HG02970 (cell line): ENCODE data around the gene GLI1.
A peak's percentile ranks its signal among the peaks of the same experiment; 100 is the strongest.

Experiments used
- ATAC-seq: cut with Tn5 transposase; IDR thresholded peaks from one replicate; pipeline ENCODE4 v1.9.1; 2021; ENCODE audit warnings: mild to moderate bottlenecking, moderate library complexity, moderate number of reproducible peaks; ENCODE audit not compliant: unreplicated experiment, low FRiP score

Gene GLI1

DNA sequence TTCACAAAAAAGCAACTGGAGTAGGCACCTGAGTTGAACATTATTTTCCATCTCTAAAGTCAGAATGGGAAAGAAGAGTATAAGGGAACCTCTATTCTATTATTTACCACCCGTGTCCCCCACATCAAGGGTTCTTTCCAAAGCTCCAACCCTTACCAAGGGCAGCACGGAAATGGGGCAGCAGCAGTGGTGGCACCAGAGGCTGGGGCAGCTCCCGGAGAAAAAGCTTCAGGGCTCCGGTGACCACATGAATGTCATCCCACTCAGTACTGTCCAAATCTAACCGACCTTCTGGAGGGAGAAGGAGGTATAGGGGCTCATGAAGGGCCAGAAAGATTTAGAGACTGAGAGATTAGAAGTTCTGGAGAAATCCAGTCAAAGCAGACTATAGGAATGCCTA, 14.3 kb downstream of the GLI1 start:
- ATAC-seq = no peak

- no peak for ATAC-seq
These were observed 14.8 kb downstream of the GLI1 start for GRCh38 chr12:57474430-57474829.

- ATAC-seq = no peak
These were observed 15.3 kb downstream of the GLI1 start for GRCh38 chr12:57474862-57475261.

DNA sequence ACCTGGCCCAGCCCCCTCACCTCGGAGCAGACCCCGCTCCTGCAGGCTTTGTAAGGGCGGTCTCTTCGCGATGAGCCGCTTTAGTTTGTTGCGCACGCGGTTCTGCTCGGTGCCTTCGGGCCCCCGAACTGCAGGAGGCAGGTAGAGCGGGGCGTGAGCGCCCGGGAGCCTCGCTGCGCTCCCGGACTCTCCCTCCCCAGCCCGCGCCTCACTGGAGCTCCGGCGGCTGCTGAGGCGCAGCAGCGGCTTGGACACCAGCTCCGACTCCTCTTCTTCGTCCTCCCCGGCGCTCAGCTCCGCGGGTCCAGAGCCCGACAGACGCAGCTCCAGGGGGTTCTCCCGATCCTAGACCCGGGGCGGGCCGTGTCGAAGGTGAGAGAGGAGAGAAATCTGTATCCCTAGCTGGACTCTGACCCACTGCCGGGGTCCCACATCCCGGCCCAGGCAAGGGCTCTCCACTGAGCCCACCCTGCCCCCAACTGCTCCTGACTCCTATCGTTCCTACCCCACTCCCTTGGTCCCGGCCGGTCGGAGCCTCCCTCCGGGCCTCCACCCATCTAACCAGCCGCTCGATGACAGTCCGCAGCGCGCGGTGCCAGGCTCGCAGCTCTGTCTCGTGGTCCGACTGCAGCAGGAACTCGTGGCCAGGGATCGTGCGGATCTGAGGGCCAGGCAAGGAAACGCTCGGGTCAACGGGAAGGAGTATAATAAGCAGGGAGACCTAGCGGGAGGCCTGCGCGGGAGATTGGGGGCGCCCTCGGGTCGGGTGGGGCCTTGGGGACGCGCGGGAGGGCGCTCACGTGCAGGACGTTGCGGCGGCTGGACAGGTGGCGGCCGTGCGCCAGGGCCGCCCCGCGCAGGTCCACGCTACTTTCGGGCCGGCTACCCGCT, 15.9 kb downstream of the GLI1 start:
- no peak for ATAC-seq

DNA sequence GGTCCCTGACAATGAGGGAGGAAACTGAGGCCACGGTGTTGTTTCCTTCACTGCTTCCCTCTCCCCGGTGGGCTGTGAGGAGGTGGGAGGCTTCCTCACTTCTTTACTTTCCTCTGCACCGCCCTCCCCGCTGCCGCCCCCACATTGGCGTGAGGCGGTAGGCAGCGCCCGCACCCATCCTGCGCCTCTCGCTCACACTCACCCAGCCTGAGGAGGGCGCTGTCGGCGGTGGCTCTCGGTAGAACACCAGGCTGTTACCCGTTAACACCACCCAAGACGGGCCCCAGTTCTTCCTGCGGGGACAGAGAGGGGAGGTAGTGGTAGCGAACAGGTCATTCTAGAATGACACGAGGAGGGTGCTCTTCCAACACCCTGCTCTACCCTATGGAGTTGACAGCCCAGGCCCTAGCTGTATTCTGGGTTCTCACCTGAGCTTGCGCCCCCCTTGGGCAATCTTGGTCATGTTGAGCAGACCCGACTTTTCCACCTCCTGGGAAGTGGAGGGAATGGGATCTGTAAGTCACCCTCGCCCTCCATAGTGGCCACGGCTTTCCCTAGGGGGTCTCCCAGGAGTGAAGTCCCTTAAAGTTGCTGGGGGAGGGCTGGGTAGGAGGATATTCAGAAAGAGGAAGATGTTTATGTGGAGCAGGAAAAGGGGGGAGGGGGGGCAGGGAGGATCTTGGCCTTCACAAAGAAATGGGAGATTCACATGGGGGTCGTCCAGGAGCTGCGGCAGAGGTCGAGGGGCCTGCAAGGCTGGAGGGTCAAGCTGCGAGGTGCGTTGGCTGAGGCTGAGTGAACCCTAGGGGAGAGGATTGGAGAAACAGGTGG, 16.8 kb downstream of the GLI1 start:
- no peak for ATAC-seq

DNA sequence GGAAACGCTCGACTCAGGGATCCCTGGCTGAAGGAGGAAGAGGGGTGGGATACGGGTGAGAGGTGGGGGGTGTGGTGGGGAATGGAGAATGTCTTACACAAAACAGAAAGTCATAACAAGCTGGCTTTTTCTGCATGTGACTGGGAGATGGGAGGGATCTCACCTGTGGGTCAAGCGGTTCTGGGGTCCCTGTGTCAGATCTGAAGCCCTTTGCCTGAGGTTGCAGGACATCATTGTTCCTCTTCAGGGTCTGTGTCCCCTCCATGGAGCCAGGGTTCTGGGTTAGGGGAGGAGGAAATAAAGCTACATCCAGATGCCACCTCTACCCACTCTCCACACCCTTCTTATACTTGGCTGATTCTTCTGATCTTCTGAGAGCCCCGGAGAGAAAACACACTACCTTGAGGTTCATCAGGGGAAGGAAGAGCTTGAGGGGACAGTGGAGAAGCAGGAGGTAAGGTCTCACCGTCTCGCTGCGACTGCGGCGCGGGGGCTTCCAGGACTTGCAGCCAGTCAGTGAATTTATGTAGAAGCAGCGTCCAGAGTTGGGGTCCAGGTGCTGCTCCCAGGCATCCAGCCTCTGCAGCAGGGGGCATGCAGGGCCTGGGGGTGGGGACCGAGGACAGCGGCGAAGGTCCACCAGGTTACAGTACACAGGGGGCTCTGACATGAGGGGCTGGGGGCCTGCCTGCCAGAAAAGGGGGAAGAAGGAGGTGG, 17.6 kb downstream of the GLI1 start:
- no peak for ATAC-seq

DNA sequence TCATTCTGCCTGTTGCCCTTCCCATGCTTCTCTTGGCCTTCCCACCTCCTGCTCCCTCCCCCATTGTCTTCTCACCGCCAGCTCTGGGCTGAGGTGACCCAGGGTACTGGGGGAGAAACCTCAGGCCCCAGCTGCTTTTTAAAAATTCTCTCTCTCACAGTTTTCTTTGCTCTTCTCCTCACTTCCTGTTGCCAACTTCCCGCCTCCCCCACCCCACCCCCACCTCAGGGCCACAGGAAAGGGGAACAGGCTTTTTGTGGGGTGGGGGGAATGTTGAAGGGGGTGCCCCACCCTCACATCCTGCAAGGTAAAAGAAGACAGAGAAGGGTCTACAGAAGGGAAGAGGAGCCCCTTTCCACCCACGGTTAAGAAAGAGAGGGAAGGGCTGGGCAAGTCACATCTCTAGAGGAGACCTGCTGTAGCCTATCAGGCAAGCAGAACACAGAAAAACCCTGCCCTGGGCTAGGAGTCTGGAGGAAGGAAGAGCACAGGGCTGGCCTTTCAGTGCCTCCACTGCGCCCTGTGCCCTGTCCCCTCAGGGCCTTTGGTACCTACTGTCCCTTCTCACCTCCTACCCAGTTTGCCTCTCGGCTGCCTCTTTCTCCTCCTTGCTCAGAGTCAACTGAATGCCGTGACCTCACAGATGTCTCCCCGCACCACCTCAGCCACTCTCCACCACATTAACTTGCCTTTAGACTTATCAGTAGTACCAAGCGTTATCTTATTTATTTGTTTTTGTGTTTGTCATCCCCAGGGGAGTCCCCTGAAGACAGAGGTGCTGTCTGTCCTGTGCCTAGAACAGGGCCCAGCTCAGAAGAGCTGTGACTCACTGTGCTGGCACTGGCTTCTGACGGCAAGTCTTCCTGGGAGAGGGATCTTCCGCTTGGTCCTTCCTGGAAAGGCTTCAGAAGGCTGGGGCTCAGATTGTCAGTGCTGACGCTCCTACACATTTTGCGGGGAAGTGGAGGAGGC, 18.4 kb downstream of the GLI1 start:
- ATAC-seq = no peak

DNA sequence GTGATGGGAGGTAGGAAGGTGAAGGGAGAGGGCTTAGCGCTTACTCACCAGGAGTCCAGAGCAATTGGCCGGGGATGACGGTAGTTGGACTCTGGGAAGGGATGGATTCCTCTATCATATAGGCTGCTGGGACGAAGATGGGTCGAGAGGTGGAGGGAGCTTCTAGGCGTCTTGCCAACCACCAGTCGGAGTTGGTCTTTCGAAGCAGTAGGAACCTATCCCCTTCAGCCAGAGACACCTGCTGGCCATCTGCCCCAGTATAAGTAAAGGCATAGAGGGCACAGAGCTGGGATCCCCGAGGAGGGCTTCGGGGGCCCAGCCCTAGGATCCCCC, 19.4 kb downstream of the GLI1 start:
- no peak for ATAC-seq

DNA sequence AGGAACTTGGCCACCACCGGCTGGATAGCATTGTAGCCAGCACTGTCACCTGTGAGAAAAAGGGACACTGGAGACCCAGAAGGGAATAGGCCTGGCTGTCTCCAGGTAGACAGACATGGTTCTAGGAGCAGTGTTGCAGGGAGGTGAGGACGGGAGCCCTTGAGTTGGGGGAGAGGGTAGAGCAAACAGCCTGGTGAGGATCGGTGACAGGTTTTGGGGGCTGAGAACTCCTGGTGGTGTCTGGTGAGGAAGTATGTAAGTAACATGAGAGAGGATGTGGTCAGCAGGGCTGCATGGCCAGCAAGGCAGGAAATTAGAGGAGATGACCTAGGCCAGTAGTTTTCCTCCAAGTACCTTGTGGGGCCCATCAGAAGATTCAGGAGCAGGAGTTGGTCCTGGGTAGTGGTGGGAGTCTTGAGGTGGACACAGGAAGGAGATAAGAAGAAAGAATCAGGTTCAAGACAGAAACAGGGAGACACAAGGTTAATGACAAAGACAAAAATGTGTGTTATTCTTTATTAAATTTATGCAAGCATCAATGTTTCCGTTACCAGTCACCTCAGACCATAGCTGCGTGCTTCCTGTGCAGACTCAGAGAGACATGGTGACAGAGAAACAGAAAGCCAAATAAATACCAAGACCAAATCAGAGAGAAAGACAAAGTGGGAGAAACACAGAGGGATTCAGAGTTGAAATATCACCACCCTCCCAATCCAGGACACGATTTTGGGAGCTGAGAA, 20.0 kb downstream of the GLI1 start, which contains the start of gene ARHGAP9:
Gene ARHGAP9, minus strand, starts transcription at position 491 of the 740 bp plus-strand sequence. Its CDS starts 460 bp downstream, at position 31.
- no peak for ATAC-seq

GRCh38 chr12:57481671-57482070, 22.1 kb downstream of the GLI1 start:
- no peak for ATAC-seq

DNA sequence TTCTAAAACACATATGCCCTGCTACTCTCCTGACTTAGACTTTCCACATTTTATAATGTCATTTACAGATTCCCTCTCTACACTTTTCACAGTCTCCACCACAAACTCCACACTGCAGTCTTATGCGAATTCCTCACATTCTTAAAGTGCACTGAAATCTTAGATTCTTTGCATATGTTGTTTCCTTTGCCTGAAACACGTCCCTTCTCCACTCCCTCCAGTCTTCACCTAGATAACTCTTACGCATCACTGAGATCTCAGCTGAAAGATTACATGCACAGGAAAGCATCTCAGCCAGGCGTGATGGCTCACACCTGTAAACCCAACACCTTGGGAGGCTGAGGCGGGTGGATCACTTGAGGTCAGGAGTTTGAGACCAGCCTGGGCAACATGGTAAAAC, 23.9 kb downstream of the GLI1 start:
- no peak for ATAC-seq

DNA sequence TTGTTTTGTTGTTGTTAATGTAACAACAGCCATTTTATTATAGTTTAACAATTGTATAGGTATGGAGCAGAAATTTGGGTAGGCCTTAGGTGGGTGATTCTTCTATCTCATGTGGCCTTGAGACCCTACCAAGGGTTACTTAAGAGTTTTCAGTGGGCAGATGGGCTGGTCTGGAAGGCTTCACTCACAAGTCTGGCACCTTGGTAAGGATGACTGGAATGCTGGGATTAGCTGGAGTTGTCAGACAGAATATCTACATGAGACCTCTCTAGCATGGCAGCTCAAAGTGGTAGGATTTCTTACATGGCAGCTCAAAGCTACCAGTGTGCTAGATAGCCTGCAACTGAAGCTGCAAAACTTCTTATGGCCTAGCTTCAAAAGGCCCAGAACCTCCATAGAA, 26.1 kb downstream of the GLI1 start:
- ATAC-seq = no peak

GRCh38 chr12:57487055-57487596, 27.5 kb downstream of the GLI1 start:
- no peak for ATAC-seq

DNA sequence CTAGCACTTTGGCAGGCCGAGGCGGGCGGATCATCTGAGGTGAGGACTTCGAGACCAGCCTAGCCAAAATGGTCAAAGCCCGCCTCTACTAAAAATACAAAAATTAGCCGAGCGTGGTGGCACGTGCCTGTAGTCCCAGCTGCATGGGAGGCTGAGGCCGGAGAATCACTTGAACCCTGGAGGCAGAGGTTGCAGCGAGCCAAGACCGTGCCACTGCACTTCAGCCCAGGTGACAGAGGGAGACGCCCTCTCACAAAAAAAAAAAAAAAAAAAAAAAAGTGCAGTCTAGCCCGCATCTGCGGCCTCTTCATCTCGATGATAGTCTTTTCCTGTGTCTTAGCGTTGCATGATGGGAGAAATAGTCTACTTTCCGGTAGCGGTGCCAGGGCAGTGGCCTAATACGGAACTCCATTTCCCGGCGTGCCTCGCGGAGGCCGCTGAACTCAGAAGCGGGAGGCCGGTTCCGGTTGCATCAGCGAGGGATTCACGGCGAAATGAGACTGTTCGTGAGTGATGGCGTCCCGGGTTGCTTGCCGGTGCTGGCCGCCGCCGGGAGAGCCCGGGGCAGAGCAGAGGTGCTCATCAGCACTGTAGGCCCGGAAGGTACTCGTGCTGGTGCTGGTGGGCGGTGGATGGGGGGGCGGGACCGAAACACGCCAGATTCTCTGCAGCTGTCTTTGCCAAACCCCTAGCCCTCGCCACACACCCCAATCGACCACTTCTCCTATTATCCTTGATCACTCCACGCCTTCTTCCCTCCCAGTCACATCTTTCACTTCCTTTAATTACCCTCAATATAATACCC, 28.2 kb downstream of the GLI1 start, which contains the start of gene MARS1:
Gene MARS1, plus strand, starts transcription at position 472 of the 805 bp plus-strand sequence. Its CDS starts 23 bp downstream, at position 495.
- ATAC-seq = peak; percentile 95

GRCh38 chr12:57488402-57489156, 29.0 kb downstream of the GLI1 start:
- no peak for ATAC-seq

- no peak for ATAC-seq
These were observed 29.6 kb downstream of the GLI1 start for GRCh38 chr12:57489157-57489641.

- no peak for ATAC-seq
These were observed 30.5 kb downstream of the GLI1 start for GRCh38 chr12:57490126-57490525.
